Parathyroid adenoma (tissue), 2 donors: ENCODE measurements around the gene CRLF1.

Experiments used
- H2AFZ ChIP-seq: fragments of 300-600 bp; sonication (generic); one replicate; pipeline ENCODE4 v1.7.0; 2017; ENCODE audit warnings: antibody characterized with exemption, mild to moderate bottlenecking
- H3K27ac ChIP-seq: fragments of 300-600 bp; sonication (generic); one replicate; pipeline ENCODE4 v1.7.0; 2017
- H3K27me3 ChIP-seq: fragments of 300-600 bp; sonication (generic); one replicate; pipeline ENCODE4 v1.7.0; 2017; ENCODE audit warnings: low read length; ENCODE audit not compliant: control insufficient read depth, insufficient read depth
- H3K36me3 ChIP-seq: fragments of 300-600 bp; sonication (generic); one replicate; pipeline ENCODE4 v1.7.0; 2017; ENCODE audit warnings: low read length; ENCODE audit not compliant: control insufficient read depth, insufficient read depth
- H3K4me1 ChIP-seq: fragments of 300-600 bp; sonication (generic); one replicate; pipeline ENCODE4 v1.7.0; 2017; ENCODE audit warnings: control low read depth
- H3K4me2 ChIP-seq: fragments of 300-600 bp; sonication (generic); one replicate; pipeline ENCODE4 v1.7.0; 2017; ENCODE audit warnings: low read length
- H3K4me3 ChIP-seq: fragments of 300-600 bp; sonication (generic); one replicate; pipeline ENCODE4 v1.7.0; 2017; ENCODE audit warnings: low read depth, low read length
- H3K79me2 ChIP-seq: fragments of 300-600 bp; sonication (generic); one replicate; pipeline ENCODE4 v1.7.0; 2017; ENCODE audit warnings: control low read depth
- H3K9ac ChIP-seq: fragments of 300-600 bp; sonication (generic); one replicate; pipeline ENCODE4 v1.7.0; 2017; ENCODE audit warnings: mild to moderate bottlenecking
- H3K9me3 ChIP-seq: fragments of 300-600 bp; sonication (generic); one replicate; pipeline ENCODE4 v1.7.0; 2017; ENCODE audit warnings: low read length; ENCODE audit not compliant: control insufficient read depth
- TF ChIP-seq, protein P1 (sequence below): fragments of 300-600 bp; sonication (generic); IDR thresholded peaks from one replicate; pipeline ENCODE4 v1.7.0; 2017; ENCODE audit warnings: antibody characterized with exemption, mild to moderate bottlenecking
- donor health status: primary hyperparathyroidism.

CRLF1 gene

DNA sequence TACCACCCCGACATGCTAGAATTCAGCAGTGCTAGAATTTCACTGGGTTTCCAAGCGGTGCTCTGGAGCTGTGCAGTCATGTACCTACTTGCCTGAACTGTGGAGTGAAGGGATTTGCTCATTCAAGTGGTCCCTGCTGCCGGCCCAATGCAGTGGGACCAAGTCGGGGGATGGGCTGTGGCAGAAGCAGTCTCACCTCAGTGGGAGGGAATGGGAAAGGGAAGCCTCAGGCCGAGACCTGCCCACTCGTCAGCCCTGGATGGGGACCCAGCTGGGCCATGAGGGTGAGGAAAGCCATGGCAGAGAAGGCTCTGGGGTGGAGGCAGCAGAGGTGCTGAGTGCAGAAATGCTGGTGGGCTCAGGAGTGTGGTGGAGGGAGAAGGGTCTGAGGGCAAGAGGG lies 45.1 kb upstream of the CRLF1 start:
- Histone ChIP-seq H3K4me1 (no peaks in the 10 kb centered on the region), H3K79me2 (peaks cover 34% of the 10 kb centered on the region), H3K4me3 (no peak overlapping the region), H3K27me3 (no peaks in the 10 kb centered on the region), H3K36me3 (no peaks in the 10 kb centered on the region), H3K9me3 (no peaks in the 10 kb centered on the region), H3K27ac (no peak overlapping the region), H3K9ac (no peak overlapping the region), H3K4me2 (no peak overlapping the region), H2AFZ (no peak overlapping the region)
- TF ChIP-seq, protein P1, sequence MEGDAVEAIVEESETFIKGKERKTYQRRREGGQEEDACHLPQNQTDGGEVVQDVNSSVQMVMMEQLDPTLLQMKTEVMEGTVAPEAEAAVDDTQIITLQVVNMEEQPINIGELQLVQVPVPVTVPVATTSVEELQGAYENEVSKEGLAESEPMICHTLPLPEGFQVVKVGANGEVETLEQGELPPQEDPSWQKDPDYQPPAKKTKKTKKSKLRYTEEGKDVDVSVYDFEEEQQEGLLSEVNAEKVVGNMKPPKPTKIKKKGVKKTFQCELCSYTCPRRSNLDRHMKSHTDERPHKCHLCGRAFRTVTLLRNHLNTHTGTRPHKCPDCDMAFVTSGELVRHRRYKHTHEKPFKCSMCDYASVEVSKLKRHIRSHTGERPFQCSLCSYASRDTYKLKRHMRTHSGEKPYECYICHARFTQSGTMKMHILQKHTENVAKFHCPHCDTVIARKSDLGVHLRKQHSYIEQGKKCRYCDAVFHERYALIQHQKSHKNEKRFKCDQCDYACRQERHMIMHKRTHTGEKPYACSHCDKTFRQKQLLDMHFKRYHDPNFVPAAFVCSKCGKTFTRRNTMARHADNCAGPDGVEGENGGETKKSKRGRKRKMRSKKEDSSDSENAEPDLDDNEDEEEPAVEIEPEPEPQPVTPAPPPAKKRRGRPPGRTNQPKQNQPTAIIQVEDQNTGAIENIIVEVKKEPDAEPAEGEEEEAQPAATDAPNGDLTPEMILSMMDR, result no peak

- H3K4me3 ChIP-seq, result no peak overlapping the region
- no peak overlapping the region for H3K9ac ChIP-seq
- H3K27ac ChIP-seq, result no peak overlapping the region
- H2AFZ ChIP-seq, result no peak overlapping the region
- H3K4me1 ChIP-seq, result no peaks in the 10 kb centered on the region
- H3K36me3 ChIP-seq, result no peaks in the 10 kb centered on the region
- no peak overlapping the region for H3K4me2 ChIP-seq
- H3K27me3 ChIP-seq, result no peaks in the 10 kb centered on the region
- peaks cover 37% of the 10 kb centered on the region for H3K79me2 ChIP-seq
- TF ChIP-seq, protein P1, result no peak
- H3K9me3 ChIP-seq, result no peaks in the 10 kb centered on the region
Observed at GRCh38 chr19:18651300-18651699, 44.7 kb upstream of the CRLF1 start.

DNA sequence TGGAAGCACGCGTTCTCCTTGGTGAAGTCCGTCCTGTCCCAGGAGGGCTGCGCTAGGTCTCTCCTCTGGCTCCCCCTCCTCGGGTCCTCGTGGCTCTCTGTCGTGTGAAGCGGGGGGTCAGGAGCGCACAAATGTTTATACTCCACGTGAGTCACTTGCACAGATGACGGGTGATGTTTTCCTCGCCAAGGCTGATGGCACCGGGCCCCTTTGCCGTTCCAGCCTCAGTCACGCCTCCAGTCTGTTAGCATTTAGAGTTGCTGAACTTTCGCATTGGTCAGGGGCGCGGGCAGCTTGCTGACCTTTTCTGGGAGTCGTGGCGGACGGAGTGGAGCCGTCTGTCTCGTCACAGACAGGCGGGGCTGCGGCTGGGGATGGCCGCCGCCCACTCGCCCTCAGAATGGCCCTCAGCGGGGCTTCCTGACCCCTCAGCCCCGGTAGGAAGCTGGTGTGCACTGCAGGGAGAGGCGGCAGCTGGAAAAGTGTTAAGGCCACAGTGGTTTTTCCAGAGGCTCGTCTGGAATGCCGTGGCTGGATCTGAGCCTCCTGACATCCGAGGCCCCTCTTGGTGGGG lies 44.0 kb upstream of the CRLF1 start:
- no peak overlapping the region for H2AFZ ChIP-seq
- peak overlapping the region; percentile 56 for H3K27ac ChIP-seq
- H3K4me3 ChIP-seq, result no peak overlapping the region
- TF ChIP-seq, protein P1, result no peak
- no peak overlapping the region for H3K9ac ChIP-seq
- no peaks in the 10 kb centered on the region for H3K9me3 ChIP-seq
- H3K4me1 ChIP-seq, result no peaks in the 10 kb centered on the region
- H3K4me2 ChIP-seq, result no peak overlapping the region
- peaks cover 33% of the 10 kb centered on the region for H3K79me2 ChIP-seq
- no peaks in the 10 kb centered on the region for H3K36me3 ChIP-seq
- H3K27me3 ChIP-seq, result no peaks in the 10 kb centered on the region

GRCh38 chr19:18650021-18650390 lies 43.4 kb upstream of the CRLF1 start:
- TF ChIP-seq, protein P1, result no peak
- Histone ChIP-seq H3K4me3 (no peak overlapping the region), H3K4me1 (no peaks in the 10 kb centered on the region), H2AFZ (no peak overlapping the region), H3K27me3 (no peaks in the 10 kb centered on the region), H3K9me3 (no peaks in the 10 kb centered on the region), H3K4me2 (no peak overlapping the region), H3K79me2 (peaks cover 31% of the 10 kb centered on the region), H3K36me3 (no peaks in the 10 kb centered on the region), H3K9ac (no peak overlapping the region), H3K27ac (peak overlapping the region; percentile 56)

DNA sequence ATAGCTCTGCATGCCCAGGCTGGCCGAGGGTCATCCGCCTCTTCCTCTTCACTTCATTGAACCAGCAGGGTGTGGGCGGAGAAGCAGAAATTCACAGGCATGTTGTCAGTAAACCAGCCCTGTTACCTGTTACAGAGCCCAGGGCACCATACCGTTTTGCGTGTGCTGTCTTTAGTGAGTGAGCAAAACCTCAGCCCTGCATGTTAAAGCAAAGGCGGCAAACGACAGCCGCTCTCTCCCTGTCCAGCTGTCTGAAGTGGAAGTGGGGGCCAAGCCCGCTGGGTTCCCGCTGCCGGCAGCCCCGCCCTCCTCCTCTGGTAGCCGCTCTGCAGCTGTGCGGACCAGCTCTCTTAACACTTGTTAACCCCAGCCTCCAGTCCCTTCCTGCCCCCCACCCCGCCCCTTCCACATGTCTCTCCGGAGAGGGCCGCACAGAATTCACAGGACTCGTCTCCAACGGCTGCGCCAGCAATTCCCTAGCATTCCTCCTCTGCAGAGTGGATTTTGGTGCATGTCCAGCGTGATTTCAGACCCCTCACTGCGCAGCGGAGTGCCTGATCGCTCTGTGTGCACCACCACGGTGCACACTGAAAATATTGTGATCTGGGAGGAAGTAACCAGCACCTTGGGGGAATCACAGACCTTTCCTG lies 42.9 kb upstream of the CRLF1 start:
- H3K4me3 ChIP-seq, result no peak overlapping the region
- no peaks in the 10 kb centered on the region for H3K36me3 ChIP-seq
- no peaks in the 10 kb centered on the region for H3K9me3 ChIP-seq
- H3K9ac ChIP-seq, result no peak overlapping the region
- peak overlapping the region; percentile 39 for H3K27ac ChIP-seq
- H2AFZ ChIP-seq, result no peak overlapping the region
- H3K4me2 ChIP-seq, result no peak overlapping the region
- H3K79me2 ChIP-seq, result peaks cover 33% of the 10 kb centered on the region
- no peaks in the 10 kb centered on the region for H3K27me3 ChIP-seq
- no peaks in the 10 kb centered on the region for H3K4me1 ChIP-seq
- TF ChIP-seq, protein P1, result no peak
